ENCODE results near the gene PIK3C2G.

DNA sequence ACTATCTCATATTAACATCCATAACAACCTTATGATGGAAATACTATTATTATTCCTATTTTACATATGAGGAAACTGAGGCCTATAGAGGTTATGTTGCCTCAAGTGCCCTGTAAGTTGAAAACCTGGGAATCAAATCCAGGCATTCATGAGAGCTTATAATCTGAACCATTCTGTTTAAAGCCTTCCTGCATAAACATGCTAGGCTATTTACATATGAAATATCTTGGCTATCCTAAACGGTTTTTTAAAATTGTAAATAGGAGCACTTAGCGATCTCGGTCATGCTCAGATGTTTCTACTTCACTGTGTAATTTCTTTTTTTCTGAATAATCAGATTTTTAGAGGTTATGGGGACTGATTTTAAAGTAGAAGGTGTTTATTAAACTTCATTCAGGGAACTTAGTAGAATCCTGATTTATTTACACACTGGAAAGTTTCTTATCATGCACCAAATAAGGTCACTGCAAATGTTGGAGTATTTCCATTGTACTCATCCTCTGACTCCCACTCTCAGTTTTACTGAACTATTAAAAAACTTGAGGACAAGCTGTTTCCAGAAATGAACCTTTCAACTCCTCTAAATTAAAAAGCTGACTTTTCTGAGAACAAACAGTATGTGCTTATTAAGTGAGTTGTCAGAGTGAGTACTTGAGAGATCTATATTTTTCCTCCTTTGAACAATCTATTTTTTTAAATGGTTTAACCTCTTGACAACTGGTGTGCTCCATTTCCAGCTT, 141.7 kb downstream of the PIK3C2G start:
- TF ChIP-seq, protein P1, sequence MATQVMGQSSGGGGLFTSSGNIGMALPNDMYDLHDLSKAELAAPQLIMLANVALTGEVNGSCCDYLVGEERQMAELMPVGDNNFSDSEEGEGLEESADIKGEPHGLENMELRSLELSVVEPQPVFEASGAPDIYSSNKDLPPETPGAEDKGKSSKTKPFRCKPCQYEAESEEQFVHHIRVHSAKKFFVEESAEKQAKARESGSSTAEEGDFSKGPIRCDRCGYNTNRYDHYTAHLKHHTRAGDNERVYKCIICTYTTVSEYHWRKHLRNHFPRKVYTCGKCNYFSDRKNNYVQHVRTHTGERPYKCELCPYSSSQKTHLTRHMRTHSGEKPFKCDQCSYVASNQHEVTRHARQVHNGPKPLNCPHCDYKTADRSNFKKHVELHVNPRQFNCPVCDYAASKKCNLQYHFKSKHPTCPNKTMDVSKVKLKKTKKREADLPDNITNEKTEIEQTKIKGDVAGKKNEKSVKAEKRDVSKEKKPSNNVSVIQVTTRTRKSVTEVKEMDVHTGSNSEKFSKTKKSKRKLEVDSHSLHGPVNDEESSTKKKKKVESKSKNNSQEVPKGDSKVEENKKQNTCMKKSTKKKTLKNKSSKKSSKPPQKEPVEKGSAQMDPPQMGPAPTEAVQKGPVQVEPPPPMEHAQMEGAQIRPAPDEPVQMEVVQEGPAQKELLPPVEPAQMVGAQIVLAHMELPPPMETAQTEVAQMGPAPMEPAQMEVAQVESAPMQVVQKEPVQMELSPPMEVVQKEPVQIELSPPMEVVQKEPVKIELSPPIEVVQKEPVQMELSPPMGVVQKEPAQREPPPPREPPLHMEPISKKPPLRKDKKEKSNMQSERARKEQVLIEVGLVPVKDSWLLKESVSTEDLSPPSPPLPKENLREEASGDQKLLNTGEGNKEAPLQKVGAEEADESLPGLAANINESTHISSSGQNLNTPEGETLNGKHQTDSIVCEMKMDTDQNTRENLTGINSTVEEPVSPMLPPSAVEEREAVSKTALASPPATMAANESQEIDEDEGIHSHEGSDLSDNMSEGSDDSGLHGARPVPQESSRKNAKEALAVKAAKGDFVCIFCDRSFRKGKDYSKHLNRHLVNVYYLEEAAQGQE (IDR thresholded peaks at IDR 0.05; ENCODE audit: low read depth, low read length), result no peak
- TF ChIP-seq, protein P2, sequence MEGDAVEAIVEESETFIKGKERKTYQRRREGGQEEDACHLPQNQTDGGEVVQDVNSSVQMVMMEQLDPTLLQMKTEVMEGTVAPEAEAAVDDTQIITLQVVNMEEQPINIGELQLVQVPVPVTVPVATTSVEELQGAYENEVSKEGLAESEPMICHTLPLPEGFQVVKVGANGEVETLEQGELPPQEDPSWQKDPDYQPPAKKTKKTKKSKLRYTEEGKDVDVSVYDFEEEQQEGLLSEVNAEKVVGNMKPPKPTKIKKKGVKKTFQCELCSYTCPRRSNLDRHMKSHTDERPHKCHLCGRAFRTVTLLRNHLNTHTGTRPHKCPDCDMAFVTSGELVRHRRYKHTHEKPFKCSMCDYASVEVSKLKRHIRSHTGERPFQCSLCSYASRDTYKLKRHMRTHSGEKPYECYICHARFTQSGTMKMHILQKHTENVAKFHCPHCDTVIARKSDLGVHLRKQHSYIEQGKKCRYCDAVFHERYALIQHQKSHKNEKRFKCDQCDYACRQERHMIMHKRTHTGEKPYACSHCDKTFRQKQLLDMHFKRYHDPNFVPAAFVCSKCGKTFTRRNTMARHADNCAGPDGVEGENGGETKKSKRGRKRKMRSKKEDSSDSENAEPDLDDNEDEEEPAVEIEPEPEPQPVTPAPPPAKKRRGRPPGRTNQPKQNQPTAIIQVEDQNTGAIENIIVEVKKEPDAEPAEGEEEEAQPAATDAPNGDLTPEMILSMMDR (IDR thresholded peaks at IDR 0.05), result no peak
- TF ChIP-seq GATA2 (CRISPR knock-in tag; IDR thresholded peaks at IDR 0.05) (no peak), RXRA (IDR thresholded peaks at IDR 0.05; ENCODE audit: borderline replicate concordance, low read depth) (no peak)

All from SK-N-SH (cell line).